Natural killer cell (primary cell): ENCODE results near the gene LGR6. TPM values are rescaled to one million over a fixed set of nuclear protein-coding genes. Genes with fewer than 3 reads are reported as not detected.
"Not testable (repeated sequence)": the region's sequence is repeated elsewhere in the genome, so short reads cannot be mapped to it uniquely, and the experiment has no call there.

Source experiments
- ATAC-seq, 3 donors: fragments of 150-1000 bp in 2 of 3; fragments of 200-7000 bp in 1 of 3; cut with Tn5 transposase; 1 replicate in 1 of 3; 2 replicates in 2 of 3; pipeline ENCODE4 v1.10.0; 2021; ENCODE audit warnings: mild to moderate bottlenecking in 2 of 3, moderate library complexity in 2 of 3
- DNase-seq, 2 donors: peaks; one replicate each; pipeline versions ENCODE4 v3.0.0 to v3.0.0-alpha.2; 2013 to 2021; ENCODE audit warnings: mixed read lengths in 1 of 2
- H3K27ac ChIP-seq: one replicate; pipeline ENCODE4 v1.5.1; 2013; ENCODE audit warnings: mild to moderate bottlenecking, low read length
- H3K27me3 ChIP-seq: one replicate; pipeline ENCODE4 v1.6.1; 2013; ENCODE audit warnings: low read length; ENCODE audit not compliant: control insufficient read depth, insufficient read depth
- H3K36me3 ChIP-seq: one replicate; pipeline ENCODE4 v1.6.1; 2013; ENCODE audit warnings: low read length; ENCODE audit not compliant: control insufficient read depth, insufficient read depth
- H3K4me1 ChIP-seq: one replicate; pipeline ENCODE4 v1.6.1; 2013; ENCODE audit warnings: low read length; ENCODE audit not compliant: control insufficient read depth, insufficient read depth
- H3K4me3 ChIP-seq: one replicate; pipeline ENCODE4 v1.5.1; 2013; ENCODE audit warnings: low read length
- H3K9me3 ChIP-seq: one replicate; pipeline ENCODE4 v1.6.1; 2013; ENCODE audit warnings: low read length; ENCODE audit not compliant: control insufficient read depth, insufficient read depth
- H3K27ac Mint-ChIP-seq, 2 donors: one replicate each; pipeline ENCODE4 v1.8.0; 2022; ENCODE audit warnings: mild to moderate bottlenecking in 2 of 2, mixed read lengths in 2 of 2, moderate library complexity in 1 of 2
- H3K27me3 Mint-ChIP-seq, 2 donors: one replicate each; pipeline ENCODE4 v1.8.0; 2022; ENCODE audit warnings: low read depth in 2 of 2, mixed read lengths in 2 of 2
- H3K36me3 Mint-ChIP-seq: one replicate; pipeline ENCODE4 v1.8.0; 2022; ENCODE audit warnings: mixed read lengths
- H3K4me1 Mint-ChIP-seq, 2 donors: one replicate each; pipeline ENCODE4 v1.8.0; 2022; ENCODE audit warnings: mixed read lengths in 2 of 2
- H3K4me3 Mint-ChIP-seq: one replicate; pipeline ENCODE4 v1.8.0; 2022; ENCODE audit warnings: mild to moderate bottlenecking, moderate library complexity, mixed read lengths
- H3K9me3 Mint-ChIP-seq, 2 donors: one replicate each; pipeline ENCODE4 v1.8.0; 2022; ENCODE audit warnings: mixed read lengths in 2 of 2
- WGBS: methylation state at CpG from one replicate; pipeline ENCODE4 v1.1.7; 2013; ENCODE audit warnings: missing lambda C conversion rate; ENCODE audit not compliant: insufficient coverage; 5-methylcytosine and 5-hydroxymethylcytosine counted together
- intact Hi-C: fragments of 100-400 bp; cut with micrococcal nuclease; formaldehyde crosslinking; loops from one replicate; pipeline ENCODE4 v1.14.2; 2022
- total RNA-seq, 4 donors: library from RNA; stranded (reverse); fragments of 120-200 nt in 1 of 4; gene quantifications; one replicate each; pipeline versions ENCODE4 v1.2.3 to v1.2.4, GENCODE V29; 2013 to 2022
- TF ChIP-seq, protein P1 (sequence below): fragments of 200-600 bp; IDR thresholded peaks from one replicate; pipeline ENCODE4 v1.8.0; 2022; ENCODE audit warnings: antibody characterized with exemption

The LGR6 gene
- total RNA-seq, 3 donors from 2014 or later (not counting 1 experiment from before 2014, with no cell fraction given), result 58.3 to 65.2 (median 60.9) TPM

DNA sequence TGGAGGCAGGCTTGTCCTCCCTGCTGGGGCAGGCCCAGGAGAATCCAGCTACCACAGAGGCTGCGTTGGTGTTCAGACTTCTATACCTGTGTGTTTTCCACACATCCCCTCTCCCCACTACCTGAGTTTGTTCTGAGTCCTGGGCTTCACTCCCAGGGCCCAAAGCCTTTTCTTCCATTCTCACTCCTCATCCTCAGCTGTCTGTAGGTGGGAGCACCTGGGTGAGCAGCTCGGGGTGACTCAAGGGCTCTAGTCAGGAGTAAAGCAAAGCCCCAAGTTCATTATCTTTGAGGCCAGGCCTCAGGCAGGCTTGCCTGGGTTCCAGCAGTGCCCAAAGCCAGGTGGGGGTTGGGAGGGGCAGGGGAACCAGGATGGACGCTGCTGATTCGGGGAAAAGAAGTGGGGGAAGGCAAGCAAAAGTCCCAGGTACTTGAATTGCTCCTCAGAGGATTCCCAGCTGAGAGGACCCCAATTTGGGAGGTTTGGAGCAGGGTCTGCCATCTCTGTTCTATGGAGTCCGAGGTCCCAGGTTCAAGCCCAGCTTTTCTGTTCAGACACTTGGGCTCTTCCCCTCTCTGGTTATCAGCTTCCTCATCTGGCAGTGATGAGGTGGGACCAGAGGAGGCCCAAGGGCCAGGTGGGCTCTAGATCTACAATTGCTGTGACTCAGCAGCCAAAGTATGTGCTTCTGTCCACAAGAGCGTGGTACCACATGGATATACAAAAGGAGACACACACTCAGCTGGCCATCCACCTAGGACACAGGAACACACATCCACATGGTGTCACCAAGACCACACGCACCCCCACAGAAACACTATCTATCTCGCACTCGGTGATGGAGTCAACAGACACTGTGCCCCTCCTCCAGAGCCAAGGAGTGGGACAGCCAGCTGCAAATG lies 27.4 kb upstream of the LGR6 start:
- H3K36me3 ChIP-seq, result no peaks in the 10 kb centered on the region
- 91% methylated on average over 9 of the region's 9 CpGs for WGBS
- Mint-ChIP-seq H3K27me3 (no peaks in the 10 kb centered on the region), H3K36me3 (no peaks in the 10 kb centered on the region), H3K27ac (no peak overlapping the region), H3K4me3 (no peak overlapping the region), H3K9me3 (no peaks in the 10 kb centered on the region), H3K4me1 (peaks cover 29 to 39% of the 10 kb centered on the region in 2 donors)
- H3K27ac ChIP-seq, result no peak overlapping the region
- no peak for ATAC-seq
- H3K4me3 ChIP-seq, result no peak overlapping the region
- no peak for DNase-seq
- H3K4me1 ChIP-seq, result peaks cover 51% of the 10 kb centered on the region
- H3K9me3 ChIP-seq, result no peaks in the 10 kb centered on the region
- intact Hi-C loops, result no loop called here
- H3K27me3 ChIP-seq, result no peaks in the 10 kb centered on the region
- TF ChIP-seq, protein P1, sequence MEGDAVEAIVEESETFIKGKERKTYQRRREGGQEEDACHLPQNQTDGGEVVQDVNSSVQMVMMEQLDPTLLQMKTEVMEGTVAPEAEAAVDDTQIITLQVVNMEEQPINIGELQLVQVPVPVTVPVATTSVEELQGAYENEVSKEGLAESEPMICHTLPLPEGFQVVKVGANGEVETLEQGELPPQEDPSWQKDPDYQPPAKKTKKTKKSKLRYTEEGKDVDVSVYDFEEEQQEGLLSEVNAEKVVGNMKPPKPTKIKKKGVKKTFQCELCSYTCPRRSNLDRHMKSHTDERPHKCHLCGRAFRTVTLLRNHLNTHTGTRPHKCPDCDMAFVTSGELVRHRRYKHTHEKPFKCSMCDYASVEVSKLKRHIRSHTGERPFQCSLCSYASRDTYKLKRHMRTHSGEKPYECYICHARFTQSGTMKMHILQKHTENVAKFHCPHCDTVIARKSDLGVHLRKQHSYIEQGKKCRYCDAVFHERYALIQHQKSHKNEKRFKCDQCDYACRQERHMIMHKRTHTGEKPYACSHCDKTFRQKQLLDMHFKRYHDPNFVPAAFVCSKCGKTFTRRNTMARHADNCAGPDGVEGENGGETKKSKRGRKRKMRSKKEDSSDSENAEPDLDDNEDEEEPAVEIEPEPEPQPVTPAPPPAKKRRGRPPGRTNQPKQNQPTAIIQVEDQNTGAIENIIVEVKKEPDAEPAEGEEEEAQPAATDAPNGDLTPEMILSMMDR, result no peak

DNA sequence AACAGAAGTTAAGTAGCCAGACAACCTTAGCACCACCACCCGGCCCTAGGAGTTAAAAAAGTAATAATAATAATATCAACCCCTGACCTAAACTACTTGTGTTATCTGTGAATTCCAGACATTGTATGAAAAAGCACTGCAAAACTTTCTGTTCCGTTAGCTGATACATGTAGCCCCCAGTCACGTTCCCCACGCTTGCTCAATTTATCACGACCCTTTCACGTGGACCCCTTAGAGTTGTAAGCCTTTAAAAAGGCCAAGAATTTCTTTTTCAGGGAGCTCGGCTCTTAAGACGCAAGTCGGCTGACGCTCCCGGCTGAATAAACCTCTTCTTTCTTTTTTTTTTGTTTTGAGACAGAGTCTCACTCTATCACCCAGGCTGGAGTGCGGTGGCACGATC lies 26.5 kb upstream of the LGR6 start:
- peaks cover 26 to 31% of the 10 kb centered on the region in 2 donors for H3K4me1 Mint-ChIP-seq
- H3K27me3 ChIP-seq, H3K36me3 ChIP-seq, ATAC-seq, H3K27me3 Mint-ChIP-seq, H3K27ac Mint-ChIP-seq, H3K36me3 Mint-ChIP-seq, H3K4me3 Mint-ChIP-seq, H3K9me3 ChIP-seq, intact Hi-C loops, H3K27ac ChIP-seq, DNase-seq, H3K4me3 ChIP-seq, H3K9me3 Mint-ChIP-seq: not testable (repeated sequence)
- peaks cover 42% of the 10 kb centered on the region for H3K4me1 ChIP-seq
- WGBS, result 97% methylated on average over 12 of the region's 13 CpGs

DNA sequence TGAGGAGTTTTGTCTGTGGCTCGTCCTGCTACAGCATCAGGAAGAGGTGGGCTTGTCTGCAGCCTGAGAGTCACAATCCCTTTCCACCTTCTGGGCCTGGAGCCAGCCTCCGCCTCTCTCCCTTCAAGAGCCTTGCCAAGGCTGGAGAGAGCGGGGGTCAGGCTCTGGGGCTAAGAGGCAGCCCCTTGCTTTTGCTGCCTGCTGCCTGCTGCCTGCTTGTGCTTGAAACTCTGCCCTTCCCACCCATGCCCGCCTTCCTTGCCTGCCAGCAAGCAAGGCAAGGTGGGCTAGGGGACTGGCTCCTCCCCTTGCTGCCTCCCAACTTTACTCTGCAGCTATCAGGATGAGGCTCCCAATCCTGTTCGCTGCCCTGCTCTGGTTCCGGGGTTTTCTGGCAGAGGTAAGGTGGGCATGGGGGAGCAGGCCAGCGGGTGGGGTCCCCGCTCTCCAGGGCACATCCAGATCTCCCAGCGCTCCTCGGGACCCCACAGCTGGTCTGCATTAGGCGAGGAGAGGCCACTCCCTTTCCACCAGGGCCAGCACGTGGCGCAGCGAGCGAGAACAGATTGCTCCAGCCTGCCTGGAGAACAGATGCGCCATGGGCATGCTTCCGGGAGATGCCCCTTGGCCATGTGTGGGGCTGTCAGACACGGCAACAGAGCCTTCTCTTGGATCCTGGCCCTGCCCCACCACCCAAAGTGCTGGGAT lies 25.7 kb upstream of the LGR6 start:
- 94% methylated on average over 18 of the region's 18 CpGs for WGBS
- Mint-ChIP-seq H3K4me1 (peaks cover 18 to 23% of the 10 kb centered on the region in 2 donors), H3K27me3 (no peaks in the 10 kb centered on the region), H3K36me3 (no peaks in the 10 kb centered on the region), H3K9me3 (no peaks in the 10 kb centered on the region), H3K27ac (no peak overlapping the region), H3K4me3 (no peak overlapping the region)
- DNase-seq (no peak), ATAC-seq (no peak)
- intact Hi-C loops, result no loop called here
- Histone ChIP-seq H3K9me3 (no peaks in the 10 kb centered on the region), H3K4me1 (peaks cover 34% of the 10 kb centered on the region), H3K27ac (no peak overlapping the region), H3K36me3 (no peaks in the 10 kb centered on the region), H3K4me3 (no peak overlapping the region), H3K27me3 (no peaks in the 10 kb centered on the region)
- TF ChIP-seq, protein P1, result no peak

DNA sequence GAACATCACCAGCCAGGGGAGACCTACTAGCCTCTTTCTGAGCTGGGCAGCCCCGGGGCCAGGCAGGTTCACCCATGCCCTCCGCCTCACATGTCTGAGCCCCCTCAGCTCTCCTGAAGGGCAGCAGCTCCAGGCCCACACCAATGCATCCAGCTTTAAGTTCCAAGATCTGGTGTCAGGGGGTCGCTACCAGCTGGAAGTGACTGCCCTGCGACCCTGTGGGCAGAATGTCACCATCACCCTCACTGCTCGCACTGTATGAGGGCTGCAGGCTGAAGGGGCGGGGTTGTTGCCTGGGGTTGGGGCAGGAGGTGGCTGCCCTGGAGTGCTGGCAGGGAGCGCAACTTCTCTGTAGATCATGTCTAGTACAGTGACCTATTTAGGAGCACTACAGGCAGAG lies 24.7 kb upstream of the LGR6 start:
- intact Hi-C loops, result no loop called here
- no peaks in the 10 kb centered on the region for H3K36me3 Mint-ChIP-seq
- no peak overlapping the region for H3K27ac Mint-ChIP-seq
- no peaks in the 10 kb centered on the region for H3K9me3 ChIP-seq
- TF ChIP-seq, protein P1, result no peak
- ATAC-seq (no peak), DNase-seq (no peak)
- no peak overlapping the region for H3K4me3 ChIP-seq
- H3K27me3 Mint-ChIP-seq, result no peaks in the 10 kb centered on the region
- H3K4me3 Mint-ChIP-seq, result no peak overlapping the region
- H3K27ac ChIP-seq, result no peak overlapping the region
- H3K4me1 Mint-ChIP-seq, result peaks cover 12 to 13% of the 10 kb centered on the region in 2 donors
- H3K27me3 ChIP-seq, result no peaks in the 10 kb centered on the region
- 87% methylated on average over 7 of the region's 7 CpGs for WGBS
- peaks cover 24% of the 10 kb centered on the region for H3K4me1 ChIP-seq
- H3K9me3 Mint-ChIP-seq, result no peaks in the 10 kb centered on the region
- H3K36me3 ChIP-seq, result no peaks in the 10 kb centered on the region
